COLO668 (cell line): ENCODE results near the gene NME9.

ENCODE experiments used
- DNase-seq: peaks from one replicate; lab custom pipeline; 2025; ENCODE audit not compliant: unreplicated experiment; lab: John Stamatoyannopoulos, UW

Gene NME9

GRCh38 chr3:138284957-138285477 is 44.6 kb downstream of the NME9 start:
- DNase-seq = no peak

- no peak for DNase-seq
These were observed 45.6 kb downstream of the NME9 start for GRCh38 chr3:138284079-138284478.

DNA sequence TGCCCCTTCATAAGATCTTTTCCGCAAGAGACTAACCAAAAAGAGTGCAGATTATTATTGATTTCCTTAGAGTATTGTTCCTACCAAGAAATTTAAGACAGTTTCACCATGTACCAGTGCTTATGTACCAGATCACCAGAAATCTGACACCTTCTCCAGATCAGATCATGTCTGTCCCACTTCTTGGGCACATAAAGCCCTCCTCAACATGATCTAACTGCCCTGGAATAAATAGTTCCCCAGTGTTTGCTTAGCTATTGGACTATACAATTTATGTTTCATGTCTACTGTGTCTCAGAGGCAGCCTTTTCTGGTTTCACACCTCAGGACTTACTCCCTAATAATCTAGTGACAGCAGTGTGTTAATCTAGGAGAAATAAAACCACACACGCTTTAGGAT is 46.8 kb downstream of the NME9 start:
- no peak for DNase-seq

- no peak for DNase-seq
These were observed 48.1 kb downstream of the NME9 start for GRCh38 chr3:138281561-138281960.

GRCh38 chr3:138271189-138271794 is 58.4 kb downstream of the NME9 start:
- no peak for DNase-seq

GRCh38 chr3:138270245-138270644 is 59.4 kb downstream of the NME9 start:
- no peak for DNase-seq

DNA sequence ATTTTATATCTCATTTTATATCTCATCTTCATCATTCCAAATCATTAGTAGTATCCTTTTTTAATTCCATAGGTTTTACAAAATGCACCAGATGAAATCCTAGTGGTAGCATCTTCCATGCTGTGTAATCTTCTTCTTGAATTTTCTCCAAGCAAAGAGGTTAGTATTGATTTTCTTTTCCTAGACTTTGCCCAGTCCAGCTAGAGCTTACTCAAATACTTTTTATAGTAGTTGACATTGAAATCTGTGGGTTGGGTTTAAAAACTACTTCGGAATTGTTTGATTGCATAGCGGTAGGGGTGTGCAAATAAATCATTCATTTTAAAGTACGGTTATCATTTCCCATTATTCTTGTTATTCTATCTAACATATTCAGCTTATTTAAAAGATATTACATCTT is 62.6 kb downstream of the NME9 start:
- no peak for DNase-seq

DNA sequence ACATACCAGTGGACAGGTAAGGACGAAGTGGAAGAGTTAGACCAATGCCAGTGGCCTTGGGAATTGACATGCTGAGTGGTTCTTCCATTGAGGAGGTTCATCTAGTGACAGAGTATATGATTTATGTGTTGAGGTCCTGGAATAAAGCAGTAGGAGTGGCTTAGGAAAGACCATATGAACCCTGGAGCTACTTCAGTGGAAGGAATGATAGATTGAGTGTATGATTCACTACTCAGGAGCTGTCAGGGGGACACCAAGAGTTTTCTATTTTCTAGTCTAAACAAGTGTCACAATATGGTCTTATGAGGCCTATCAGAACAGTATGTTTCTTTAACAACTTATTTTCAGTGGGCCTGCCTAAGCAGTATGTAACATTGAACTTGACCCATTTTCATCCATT is 63.9 kb downstream of the NME9 start:
- DNase-seq = no peak

DNA sequence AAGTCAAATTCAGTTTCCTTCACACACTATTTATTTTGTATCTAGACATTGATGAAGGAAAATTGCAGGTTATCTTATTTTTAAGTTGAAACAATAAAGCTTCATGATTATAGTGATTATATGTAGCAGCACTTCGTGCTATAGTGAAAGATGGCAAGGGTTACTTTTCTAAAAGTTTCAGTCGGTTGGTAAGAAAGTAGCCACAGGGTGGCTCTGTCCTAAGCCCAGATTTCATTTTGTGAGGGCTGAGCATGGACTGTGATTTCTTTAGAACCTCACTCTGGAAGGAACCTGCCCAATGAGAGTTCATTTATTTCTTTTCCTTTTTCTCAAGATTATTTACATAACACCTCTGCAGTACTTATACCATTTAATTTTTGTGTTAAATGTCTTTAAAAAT is 66.5 kb downstream of the NME9 start:
- DNase-seq = no peak

GRCh38 chr3:138260611-138261010 is 69.0 kb downstream of the NME9 start:
- DNase-seq = no peak

DNA sequence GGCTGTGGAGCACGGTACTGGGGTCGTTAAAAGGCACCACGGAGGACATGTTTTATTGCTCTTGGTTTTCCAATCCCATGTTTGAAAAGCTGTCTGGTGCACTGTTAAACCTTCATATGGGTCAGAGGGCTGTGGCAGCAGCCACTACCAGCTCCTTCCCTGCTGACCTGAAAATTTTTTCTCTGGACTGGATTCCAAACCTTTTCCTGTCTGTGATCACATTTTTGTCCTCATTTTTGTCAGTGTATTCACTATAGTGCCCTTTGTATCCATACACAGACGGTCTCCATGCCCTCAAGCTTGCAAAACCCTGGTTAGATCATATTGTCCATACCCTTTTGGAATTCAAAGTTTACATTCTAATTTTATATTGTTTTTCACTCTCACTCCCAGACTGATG is 70.5 kb downstream of the NME9 start:
- no peak for DNase-seq

DNA sequence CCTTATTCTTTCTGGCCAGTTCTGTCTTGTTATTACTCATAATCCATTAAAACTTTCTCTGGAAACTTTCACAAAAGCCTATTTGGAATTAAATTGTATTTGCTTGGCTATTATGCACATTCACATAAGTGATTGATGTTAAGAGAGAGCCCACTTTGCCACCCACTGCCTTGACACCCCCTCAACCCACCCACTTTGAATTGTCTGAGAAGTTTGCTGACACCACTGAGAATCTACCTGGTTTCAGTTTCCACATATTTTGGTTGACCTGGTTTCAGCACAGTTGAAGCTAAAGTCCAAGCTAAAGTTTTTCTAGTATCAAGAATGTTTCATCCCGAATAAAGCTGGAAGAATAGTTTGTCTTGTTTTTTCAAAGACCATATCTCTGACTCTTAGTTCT is 71.7 kb downstream of the NME9 start:
- no peak for DNase-seq

- no peak for DNase-seq
These were observed 73.6 kb downstream of the NME9 start for GRCh38 chr3:138256022-138256421.

DNA sequence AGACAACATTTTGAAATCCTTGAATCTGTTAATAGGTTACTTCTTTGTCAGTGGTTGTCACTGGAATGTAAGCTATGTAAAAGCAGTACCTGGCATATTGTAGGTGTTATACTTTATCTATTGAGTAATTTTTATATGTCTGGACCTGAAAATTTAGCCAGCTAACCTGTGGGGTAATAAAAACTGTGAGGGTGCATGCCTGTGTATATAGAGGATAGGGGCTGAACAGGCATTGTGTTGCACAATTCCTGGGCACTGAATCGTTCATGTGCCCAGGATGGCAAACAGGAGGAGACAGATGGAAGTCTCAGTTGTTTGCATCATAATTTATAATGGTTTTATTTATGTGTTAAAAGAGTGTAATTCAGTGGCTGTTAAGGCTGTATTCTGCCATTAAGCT is 75.4 kb downstream of the NME9 start:
- no peak for DNase-seq

GRCh38 chr3:138253609-138254008 is 76.0 kb downstream of the NME9 start:
- no peak for DNase-seq
